ENCODE measurements around the gene COPRS. TPM values are rescaled to one million over a fixed set of nuclear protein-coding genes. Genes with fewer than 3 reads are reported as not detected.

COPRS gene
- polyA plus RNA-seq, 1 donor (not counting 4 experiments of a cell fraction or from before 2014, with no cell fraction given), result 30.3 TPM

GRCh38 chr17:31803494-31804213 lies 55.4 kb downstream of the COPRS start:
- FAIRE-seq, result no peak
- no peak for DNase-seq (ENCODE audit: low read depth, low spot score)
- dilution Hi-C loops (cut with MboI; ENCODE audit: extremely low pct_ligation_motif_present, low sequenced_read_pairs), result no loop called here
- H3K36me3 ChIP-seq (ENCODE audit: control insufficient read depth in 2 of 2, extremely low read depth in 1 of 2, insufficient read depth in 2 of 2, low read length in 2 of 2), result no peaks in the 10 kb centered on the region
- H3K4me1 ChIP-seq (ENCODE audit: control insufficient read depth, extremely low read depth, insufficient read depth, low read length), result peaks cover 3% of the 10 kb centered on the region
- H2AFZ ChIP-seq (ENCODE audit: control insufficient read depth, low read length), result no peak overlapping the region
- H3K9ac ChIP-seq (ENCODE audit: control insufficient read depth, extremely low read depth, insufficient read depth, low read length), result no peak overlapping the region
- H3K9me1 ChIP-seq (ENCODE audit: control insufficient read depth, extremely low read depth, insufficient read depth, low read length), result no peaks in the 10 kb centered on the region
- TF ChIP-seq CTCF (optimal IDR thresholded peaks at IDR 0.05 in 1 of 3, IDR thresholded peaks at IDR 0.05 in 1 of 3, conservative IDR thresholded peaks at IDR 0.05 in 1 of 3; ENCODE audit: extremely low read depth in 1 of 3, insufficient read depth in 2 of 3, low read length in 3 of 3) (no peak), EZH2 (IDR thresholded peaks at IDR 0.05; ENCODE audit: low read length) (no peak)
- H3K27me3 ChIP-seq (ENCODE audit: control insufficient read depth, extremely low read depth, insufficient read depth, low read length), result no peaks in the 10 kb centered on the region
- no peak overlapping the region for H3K4me3 ChIP-seq (ENCODE audit: control insufficient read depth in 2 of 3, extremely low read depth in 1 of 3, insufficient read depth in 2 of 3, low read depth in 1 of 3, low read length in 3 of 3)
- no peaks in the 10 kb centered on the region for H3K9me3 ChIP-seq (ENCODE audit: control insufficient read depth, low read depth, low read length)
- H4K20me1 ChIP-seq (ENCODE audit: control insufficient read depth, extremely low read depth, insufficient read depth, low read length), result no peaks in the 10 kb centered on the region
- H3K4me2 ChIP-seq (ENCODE audit: control insufficient read depth, extremely low read depth, insufficient read depth, low read depth, low read length), result no peak overlapping the region
- no peak overlapping the region for H3K27ac ChIP-seq (ENCODE audit: control insufficient read depth, insufficient read depth, low read length)
- no peaks in the 10 kb centered on the region for H3K79me2 ChIP-seq (ENCODE audit: control insufficient read depth, insufficient read depth, low read length)

GRCh38 chr17:31802502-31802901 lies 56.5 kb downstream of the COPRS start:
- H2AFZ ChIP-seq (ENCODE audit: control insufficient read depth, low read length), result no peak overlapping the region
- no peaks in the 10 kb centered on the region for H3K9me3 ChIP-seq (ENCODE audit: control insufficient read depth, low read depth, low read length)
- FAIRE-seq (no peak), DNase-seq (ENCODE audit: low read depth, low spot score) (no peak)
- H3K36me3 ChIP-seq (ENCODE audit: control insufficient read depth in 2 of 2, extremely low read depth in 1 of 2, insufficient read depth in 2 of 2, low read length in 2 of 2), result no peaks in the 10 kb centered on the region
- dilution Hi-C loops (cut with MboI; ENCODE audit: extremely low pct_ligation_motif_present, low sequenced_read_pairs), result no loop called here
- no peak overlapping the region for H3K27ac ChIP-seq (ENCODE audit: control insufficient read depth, insufficient read depth, low read length)
- no peak overlapping the region for H3K9ac ChIP-seq (ENCODE audit: control insufficient read depth, extremely low read depth, insufficient read depth, low read length)
- H3K79me2 ChIP-seq (ENCODE audit: control insufficient read depth, insufficient read depth, low read length), result no peaks in the 10 kb centered on the region
- H3K4me1 ChIP-seq (ENCODE audit: control insufficient read depth, extremely low read depth, insufficient read depth, low read length), result peaks cover 3% of the 10 kb centered on the region
- no peak overlapping the region for H3K4me3 ChIP-seq (ENCODE audit: control insufficient read depth in 2 of 3, extremely low read depth in 1 of 3, insufficient read depth in 2 of 3, low read depth in 1 of 3, low read length in 3 of 3)
- H3K27me3 ChIP-seq (ENCODE audit: control insufficient read depth, extremely low read depth, insufficient read depth, low read length), result no peaks in the 10 kb centered on the region
- no peaks in the 10 kb centered on the region for H3K9me1 ChIP-seq (ENCODE audit: control insufficient read depth, extremely low read depth, insufficient read depth, low read length)
- TF ChIP-seq EZH2 (IDR thresholded peaks at IDR 0.05; ENCODE audit: low read length), result no peak
- TF ChIP-seq CTCF (optimal IDR thresholded peaks at IDR 0.05 in 1 of 3, IDR thresholded peaks at IDR 0.05 in 1 of 3, conservative IDR thresholded peaks at IDR 0.05 in 1 of 3; ENCODE audit: extremely low read depth in 1 of 3, insufficient read depth in 2 of 3, low read length in 3 of 3), result no peak
- H4K20me1 ChIP-seq (ENCODE audit: control insufficient read depth, extremely low read depth, insufficient read depth, low read length), result no peaks in the 10 kb centered on the region
- H3K4me2 ChIP-seq (ENCODE audit: control insufficient read depth, extremely low read depth, insufficient read depth, low read depth, low read length), result no peak overlapping the region

Other genes with a start within 250 kb of the COPRS start
- 32.5 to 82.9 TPM (median 35.8 TPM) in 3 replicates for gene UTP6, start 42.5 kb upstream of the COPRS start, polyA plus RNA-seq
- 10.4 to 20.8 TPM (median 12.9 TPM) in 3 replicates for gene SUZ12, start 77.8 kb upstream of the COPRS start, polyA plus RNA-seq
- 5.0 to 9.9 TPM (median 6.9 TPM) in 3 replicates for gene LRRC37B, start 148.1 kb upstream of the COPRS start, polyA plus RNA-seq

Data from keratinocyte (primary cell).